ENCODE data around the gene C1QTNF9. TPM values are rescaled to one million over a fixed set of nuclear protein-coding genes. Genes with fewer than 3 reads are reported as not detected.

C1QTNF9 gene
- total RNA-seq, 4 donors from 2014 or later: 0.53 TPM; not detected in 3

DNA sequence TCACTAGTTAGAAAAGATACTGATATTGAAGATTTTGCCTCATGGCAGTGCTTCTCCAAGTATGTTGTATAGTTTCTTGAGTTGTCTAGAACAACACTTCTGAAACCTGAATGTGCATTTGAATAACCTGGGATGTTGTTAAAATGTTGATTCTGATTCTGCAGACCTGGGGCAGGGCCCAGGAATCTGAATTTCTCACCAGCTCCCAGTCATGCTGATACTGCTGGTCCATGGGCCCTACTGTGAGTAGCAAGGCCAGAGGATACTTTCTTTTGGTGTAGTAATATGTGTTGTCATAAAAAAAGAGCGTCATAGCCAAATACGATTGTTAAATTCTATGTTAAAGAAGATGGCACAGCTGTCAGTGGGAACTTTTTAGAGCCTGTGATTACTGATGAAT is 41.6 kb upstream of the C1QTNF9 start:
- no peak overlapping the region for H3K4me3 ChIP-seq (ENCODE audit: low read depth, poor library complexity, severe bottlenecking)
- DNase-seq (ENCODE audit: low spot score in 2 of 2): peak in 1 of 2 donors; percentile 31
- intact Hi-C loops (cut with DNase I; ENCODE audit: low total_unique reads): no loop called here
- TF ChIP-seq, protein P1, sequence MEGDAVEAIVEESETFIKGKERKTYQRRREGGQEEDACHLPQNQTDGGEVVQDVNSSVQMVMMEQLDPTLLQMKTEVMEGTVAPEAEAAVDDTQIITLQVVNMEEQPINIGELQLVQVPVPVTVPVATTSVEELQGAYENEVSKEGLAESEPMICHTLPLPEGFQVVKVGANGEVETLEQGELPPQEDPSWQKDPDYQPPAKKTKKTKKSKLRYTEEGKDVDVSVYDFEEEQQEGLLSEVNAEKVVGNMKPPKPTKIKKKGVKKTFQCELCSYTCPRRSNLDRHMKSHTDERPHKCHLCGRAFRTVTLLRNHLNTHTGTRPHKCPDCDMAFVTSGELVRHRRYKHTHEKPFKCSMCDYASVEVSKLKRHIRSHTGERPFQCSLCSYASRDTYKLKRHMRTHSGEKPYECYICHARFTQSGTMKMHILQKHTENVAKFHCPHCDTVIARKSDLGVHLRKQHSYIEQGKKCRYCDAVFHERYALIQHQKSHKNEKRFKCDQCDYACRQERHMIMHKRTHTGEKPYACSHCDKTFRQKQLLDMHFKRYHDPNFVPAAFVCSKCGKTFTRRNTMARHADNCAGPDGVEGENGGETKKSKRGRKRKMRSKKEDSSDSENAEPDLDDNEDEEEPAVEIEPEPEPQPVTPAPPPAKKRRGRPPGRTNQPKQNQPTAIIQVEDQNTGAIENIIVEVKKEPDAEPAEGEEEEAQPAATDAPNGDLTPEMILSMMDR (IDR thresholded peaks at IDR 0.05): no peak
- no peak for TF ChIP-seq POLR2A (IDR thresholded peaks at IDR 0.05)
- WGBS, 2 donors: 90 to 94% methylated on average over 2 of the region's 2 CpGs

DNA sequence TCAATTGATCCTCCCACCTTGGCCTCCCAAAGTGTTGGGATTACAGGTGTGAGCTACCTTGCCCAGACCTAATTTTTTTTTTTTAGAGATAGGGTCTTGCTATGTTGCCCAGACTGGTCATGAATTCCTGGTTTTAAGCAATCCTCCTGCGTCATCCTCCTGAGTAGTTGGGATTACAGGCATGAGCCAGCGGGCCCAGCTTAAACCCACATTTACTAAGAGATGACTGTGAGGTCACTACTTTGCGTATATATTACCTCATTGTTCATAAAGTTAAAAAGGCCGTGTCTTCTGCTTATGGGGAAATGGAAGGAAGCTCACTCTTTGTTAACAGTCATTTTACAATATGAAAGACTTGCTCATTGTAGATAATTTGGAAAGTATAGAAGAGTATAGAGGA is 39.6 kb upstream of the C1QTNF9 start:
- TF ChIP-seq, protein P1 (IDR thresholded peaks at IDR 0.05): no peak
- no peak for TF ChIP-seq POLR2A (IDR thresholded peaks at IDR 0.05)
- intact Hi-C loops (cut with DNase I; ENCODE audit: low total_unique reads): no loop called here
- no peak overlapping the region for H3K4me3 ChIP-seq (ENCODE audit: low read depth, poor library complexity, severe bottlenecking)
- no peak for DNase-seq (ENCODE audit: low spot score in 2 of 2)
- 91 to 97% methylated on average over 4 of the region's 4 CpGs for WGBS, 2 donors

DNA sequence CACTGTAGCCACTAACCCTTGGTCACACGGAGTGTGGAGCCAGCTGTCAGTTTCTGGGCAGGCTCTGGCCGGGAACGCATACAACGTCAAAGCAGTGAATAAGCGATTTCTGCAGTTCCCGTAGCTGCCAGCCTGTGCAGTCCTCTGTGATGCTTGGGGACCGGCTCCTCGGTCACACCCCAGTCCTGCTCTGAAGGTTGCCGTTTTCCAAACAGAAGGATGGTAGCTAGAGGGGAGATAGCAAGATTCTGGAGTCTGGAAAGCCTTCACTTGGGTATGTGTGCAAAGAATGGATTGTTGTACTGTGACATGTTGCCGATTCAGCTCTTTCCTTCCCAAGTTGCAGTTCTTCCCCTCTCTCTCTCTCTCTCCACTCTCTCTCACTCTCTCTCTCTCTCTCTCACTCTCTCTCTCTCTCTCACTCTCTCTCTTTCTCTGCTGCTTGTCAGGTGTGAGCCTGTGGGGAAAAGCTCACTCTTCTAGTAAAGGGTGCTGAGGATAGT is 38.7 kb upstream of the C1QTNF9 start:
- WGBS, 2 donors: 21 to 36% methylated on average over 10 of the region's 10 CpGs
- peak in 1 of 2 donors; percentile 47 for DNase-seq (ENCODE audit: low spot score in 2 of 2)

DNA sequence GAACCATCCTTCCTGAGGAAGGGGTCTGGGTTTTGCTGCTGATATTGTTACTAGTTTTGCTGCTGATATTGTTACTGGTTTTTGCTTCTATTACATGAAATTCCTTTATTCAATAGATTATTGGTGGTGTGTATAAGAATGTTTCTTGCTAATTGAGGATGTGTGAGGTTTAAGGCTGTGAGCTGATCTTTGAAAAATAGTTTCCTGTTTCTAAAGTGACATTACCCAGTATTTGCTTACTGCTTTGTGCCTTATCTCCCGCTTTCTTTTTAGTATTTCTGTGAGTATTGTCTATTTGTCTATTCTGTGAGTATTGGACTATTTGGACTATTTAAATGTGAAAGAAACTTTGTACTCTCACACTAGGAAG is 38.2 kb upstream of the C1QTNF9 start:
- no peak for DNase-seq (ENCODE audit: low spot score in 2 of 2)
- H3K4me3 ChIP-seq (ENCODE audit: low read depth, poor library complexity, severe bottlenecking): no peak overlapping the region
- intact Hi-C loops (cut with DNase I; ENCODE audit: low total_unique reads): no loop called here
- TF ChIP-seq, protein P1 (IDR thresholded peaks at IDR 0.05): no peak
- TF ChIP-seq POLR2A (IDR thresholded peaks at IDR 0.05): no peak
- WGBS, 2 donors: 55 to 76% methylated on average over 1 of the region's 1 CpG

More for the DNA sequence above, 38.7 kb upstream of the C1QTNF9 start:
- intact Hi-C loops (cut with DNase I; ENCODE audit: low total_unique reads): no loop called here
- no peak overlapping the region for H3K4me3 ChIP-seq (ENCODE audit: low read depth, poor library complexity, severe bottlenecking)
- TF ChIP-seq, protein P1 (IDR thresholded peaks at IDR 0.05): no peak
- TF ChIP-seq POLR2A (IDR thresholded peaks at IDR 0.05): no peak

DNA sequence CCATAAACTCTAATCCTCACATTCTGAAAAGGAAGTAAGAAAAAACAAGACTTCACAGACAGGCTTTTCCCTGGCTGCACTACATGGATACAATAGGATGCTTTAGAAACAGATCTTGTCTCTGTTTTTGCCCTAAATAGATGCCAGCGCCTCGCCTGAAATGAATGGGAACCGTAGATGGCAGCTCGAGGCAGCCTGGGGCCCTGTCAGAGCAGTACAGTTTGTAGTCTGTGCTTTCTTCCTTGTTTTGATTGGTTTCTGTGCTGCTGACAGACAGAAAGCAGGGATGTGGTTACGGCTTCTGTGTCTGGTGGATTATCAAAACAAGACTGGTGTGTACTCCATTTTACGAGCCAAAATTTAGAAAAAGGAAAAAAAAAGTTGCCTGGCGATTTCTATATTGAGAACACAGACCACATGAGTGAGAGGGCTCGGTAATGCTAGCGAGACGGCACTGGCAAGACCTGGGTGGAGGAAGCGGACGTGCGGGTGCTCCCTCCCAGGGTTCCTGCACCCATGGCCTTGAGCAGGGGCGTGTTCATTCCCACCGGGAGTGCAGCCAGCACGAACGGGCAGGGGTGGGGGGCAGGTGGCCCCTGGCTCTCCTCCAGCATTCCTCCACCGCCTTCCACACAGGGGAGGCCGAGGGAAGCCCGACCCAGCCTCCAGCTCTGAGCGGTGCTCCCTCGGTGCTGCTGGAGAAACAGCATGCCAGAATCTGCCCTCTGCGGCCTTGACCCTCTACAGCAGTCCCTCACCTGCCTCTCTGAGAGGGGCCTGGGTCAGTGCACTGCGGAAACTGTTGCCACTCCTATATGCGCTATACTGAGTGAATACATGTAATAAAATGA is 37.6 kb upstream of the C1QTNF9 start:
- peak; percentile 43 to 89 for DNase-seq (ENCODE audit: low spot score in 2 of 2)
- WGBS, 2 donors: 13 to 17% methylated on average over 23 of the region's 25 CpGs
- no peak overlapping the region for H3K4me3 ChIP-seq (ENCODE audit: low read depth, poor library complexity, severe bottlenecking)
- no peak for TF ChIP-seq POLR2A (IDR thresholded peaks at IDR 0.05)
- TF ChIP-seq, protein P1 (IDR thresholded peaks at IDR 0.05): no peak
- intact Hi-C loops (cut with DNase I; ENCODE audit: low total_unique reads): no loop called here

Measured in lower leg skin (tissue), 4 donors.